BLaER1 treated with 17β-estradiol and CSF1 and Interleukin-3, amounts not matched to agents 10 nM and 100 nM (cell line): ENCODE measurements around the gene APOBEC3C.

Experiments used
- H3K27ac ChIP-seq, 11 experiments: shearing (Covaris generic); formaldehyde crosslinking; 2 replicates each; pipeline ENCODE4 v1.8.1; 2022
- H3K27me3 ChIP-seq, 11 experiments: shearing (Covaris generic); formaldehyde crosslinking; 2 replicates each; pipeline ENCODE4 v1.8.1; 2022
- H3K36me3 ChIP-seq, 11 experiments: shearing (Covaris generic); formaldehyde crosslinking; 2 replicates each; pipeline ENCODE4 v1.8.1; 2022
- H3K4me1 ChIP-seq, 10 experiments: shearing (Covaris generic); formaldehyde crosslinking; 2 replicates each; pipeline ENCODE4 v1.8.1; 2022
- H3K4me2 ChIP-seq, 11 experiments: shearing (Covaris generic); formaldehyde crosslinking; 2 replicates each; pipeline ENCODE4 v1.8.1; 2022
- H3K4me3 ChIP-seq, 10 experiments: shearing (Covaris generic); formaldehyde crosslinking; 2 replicates each; pipeline ENCODE4 v1.8.1; 2022
- H3K9ac ChIP-seq, 11 experiments: shearing (Covaris generic); formaldehyde crosslinking; 2 replicates each; pipeline ENCODE4 v1.8.1; 2022
- H3K9me3 ChIP-seq, 11 experiments: shearing (Covaris generic); formaldehyde crosslinking; replicated peaks in 1 of 11; 2 replicates each; pipeline ENCODE4 v1.8.1; 2022
- H4K20me1 ChIP-seq, 11 experiments: shearing (Covaris generic); formaldehyde crosslinking; 2 replicates each; pipeline ENCODE4 v1.8.1; 2022
- Cebpa-rat ChIP-seq, 11 experiments: shearing (Covaris generic); IDR thresholded peaks; 2 replicates each; pipeline ENCODE4 v1.8.1; 2022

The APOBEC3C gene

GRCh38 chr22:39013942-39014722, at the start of gene APOBEC3C:
TSS of gene APOBEC3C (plus strand) at chr22:39014257. CDS start at chr22:39014363, 106 bp downstream.
- H3K27me3 ChIP-seq, result no peaks in the 10 kb centered on the region
- peak within 1 kb of the TSS; percentile 58 to 74 (median 64) for H3K4me3 ChIP-seq
- peak within 1 kb of the TSS; percentile 69 to 84 (median 79) for H3K9ac ChIP-seq
- H3K36me3 ChIP-seq, result peaks cover 0 to 19% (median 7%) of the 10 kb centered on the region in 11 experiments; a peak in 9 of 22 replicates
- TF ChIP-seq Cebpa-rat (IDR thresholded peaks at IDR 0.05), result no peak
- H3K4me1 ChIP-seq, result peaks cover 24 to 47% (median 35%) of the 10 kb centered on the region in 10 experiments
- no peaks in the 10 kb centered on the region; a peak in 1 of 22 replicates for H4K20me1 ChIP-seq
- H3K9me3 ChIP-seq, result no peaks in the 10 kb centered on the region
- H3K27ac ChIP-seq, result peak within 1 kb of the TSS; percentile 38 to 86 (median 72)
- peak within 1 kb of the TSS; percentile 77 to 96 (median 89) for H3K4me2 ChIP-seq

GRCh38 chr22:38964306-38964705, 49.8 kb upstream of the APOBEC3C start:
- no peak for TF ChIP-seq Cebpa-rat (IDR thresholded peaks at IDR 0.05)
- no peaks in the 10 kb centered on the region; a peak in 1 of 22 replicates for H3K27me3 ChIP-seq
- H3K9ac ChIP-seq, result no peak overlapping the region
- H3K4me2 ChIP-seq, result peak overlapping the region; percentile 54 to 93 (median 78); a peak in 21 of 22 replicates
- no peak overlapping the region for H3K4me3 ChIP-seq
- no peaks in the 10 kb centered on the region for H3K36me3 ChIP-seq
- peak overlapping the region in 1 of 11 experiments; percentile 1; a peak in 1 of 22 replicates for H3K27ac ChIP-seq
- H3K4me1 ChIP-seq, result peaks cover 57 to 77% (median 69%) of the 10 kb centered on the region in 10 experiments
- no peaks in the 10 kb centered on the region for H4K20me1 ChIP-seq
- H3K9me3 ChIP-seq, result no peaks in the 10 kb centered on the region

GRCh38 chr22:38964989-38965388, 49.1 kb upstream of the APOBEC3C start:
- Histone ChIP-seq H3K4me1 (peaks cover 51 to 77% (median 65%) of the 10 kb centered on the region in 10 experiments), H3K4me2 (peak overlapping the region; percentile 54 to 93 (median 78)), H3K27me3 (no peaks in the 10 kb centered on the region; a peak in 1 of 22 replicates), H3K36me3 (no peaks in the 10 kb centered on the region), H4K20me1 (no peaks in the 10 kb centered on the region), H3K9me3 (no peaks in the 10 kb centered on the region), H3K4me3 (no peak overlapping the region), H3K9ac (0 out of 22 replicates have a peak overlapping the region, but pooled peaks of 1 of the 11 experiments have one; percentile 27), H3K27ac (peak overlapping the region in 3 of 11 experiments; percentile 1 to 6 (median 5); a peak in 2 of 22 replicates)
- no peak for TF ChIP-seq Cebpa-rat (IDR thresholded peaks at IDR 0.05)

- Histone ChIP-seq H3K4me3 (no peak overlapping the region), H3K27ac (peak overlapping the region in 3 of 11 experiments; percentile 30 to 77 (median 75); a peak in 3 of 22 replicates), H3K9me3 (no peaks in the 10 kb centered on the region), H3K36me3 (no peaks in the 10 kb centered on the region), H4K20me1 (no peaks in the 10 kb centered on the region), H3K27me3 (no peaks in the 10 kb centered on the region; a peak in 1 of 22 replicates), H3K4me2 (peak overlapping the region; percentile 54 to 93 (median 78)), H3K4me1 (peaks cover 49 to 83% (median 68%) of the 10 kb centered on the region in 10 experiments), H3K9ac (peak overlapping the region in 1 of 11 experiments; percentile 8; a peak in 2 of 22 replicates)
- no peak for TF ChIP-seq Cebpa-rat (IDR thresholded peaks at IDR 0.05)
Observed at GRCh38 chr22:38965614-38966379, 48.3 kb upstream of the APOBEC3C start.

- H4K20me1 ChIP-seq, result no peaks in the 10 kb centered on the region
- no peaks in the 10 kb centered on the region for H3K36me3 ChIP-seq
- H3K4me2 ChIP-seq, result peak overlapping the region; percentile 54 to 93 (median 78)
- no peaks in the 10 kb centered on the region for H3K9me3 ChIP-seq
- no peak for TF ChIP-seq Cebpa-rat (IDR thresholded peaks at IDR 0.05)
- no peaks in the 10 kb centered on the region; a peak in 1 of 22 replicates for H3K27me3 ChIP-seq
- no peak overlapping the region for H3K4me3 ChIP-seq
- H3K9ac ChIP-seq, result peak overlapping the region in 2 of 11 experiments; percentile 8 to 40; a peak in 3 of 22 replicates
- peak overlapping the region in 3 of 11 experiments; percentile 30 to 77 (median 75); a peak in 4 of 22 replicates for H3K27ac ChIP-seq
- H3K4me1 ChIP-seq, result peaks cover 49 to 88% (median 68%) of the 10 kb centered on the region in 10 experiments
Observed at GRCh38 chr22:38966380-38966702, 47.7 kb upstream of the APOBEC3C start.

GRCh38 chr22:38966942-38967341, 47.1 kb upstream of the APOBEC3C start:
- Histone ChIP-seq H3K4me3 (no peak overlapping the region), H3K4me1 (peaks cover 49 to 93% (median 68%) of the 10 kb centered on the region in 10 experiments), H3K27ac (peak overlapping the region in 6 of 11 experiments; percentile 6 to 77 (median 30); a peak in 8 of 22 replicates), H3K36me3 (no peaks in the 10 kb centered on the region), H3K4me2 (peak overlapping the region; percentile 54 to 93 (median 78)), H3K9ac (peak overlapping the region in 4 of 11 experiments; percentile 12 to 43 (median 34); a peak in 4 of 22 replicates), H4K20me1 (no peaks in the 10 kb centered on the region), H3K9me3 (no peaks in the 10 kb centered on the region), H3K27me3 (no peaks in the 10 kb centered on the region; a peak in 1 of 22 replicates)
- no peak for TF ChIP-seq Cebpa-rat (IDR thresholded peaks at IDR 0.05)

- Histone ChIP-seq H3K4me1 (peaks cover 49 to 99% (median 67%) of the 10 kb centered on the region in 10 experiments), H3K27me3 (no peaks in the 10 kb centered on the region; a peak in 1 of 22 replicates), H3K4me2 (peak overlapping the region; percentile 54 to 93 (median 78)), H3K9me3 (no peaks in the 10 kb centered on the region), H3K36me3 (no peaks in the 10 kb centered on the region), H3K9ac (peak overlapping the region in 6 of 11 experiments; percentile 6 to 43 (median 16); a peak in 8 of 22 replicates), H3K4me3 (no peak overlapping the region), H4K20me1 (no peaks in the 10 kb centered on the region), H3K27ac (peak overlapping the region in 9 of 11 experiments; percentile 5 to 77 (median 43); a peak in 16 of 22 replicates)
- peak in 3 of 11 experiments; percentile 16 to 54 (median 42); a peak in 1 of 22 replicates for TF ChIP-seq Cebpa-rat (IDR thresholded peaks at IDR 0.05)
Observed at GRCh38 chr22:38967451-38968450, 46.3 kb upstream of the APOBEC3C start.

GRCh38 chr22:38968801-38969200, 45.3 kb upstream of the APOBEC3C start:
- Histone ChIP-seq H3K4me1 (peaks cover 49 to 96% (median 59%) of the 10 kb centered on the region in 10 experiments), H3K9me3 (no peaks in the 10 kb centered on the region), H3K4me3 (no peak overlapping the region), H3K27ac (peak overlapping the region in 5 of 11 experiments; percentile 28 to 77 (median 70); a peak in 9 of 22 replicates), H4K20me1 (no peaks in the 10 kb centered on the region), H3K36me3 (no peaks in the 10 kb centered on the region), H3K4me2 (peak overlapping the region; percentile 54 to 93 (median 78); a peak in 19 of 22 replicates), H3K9ac (peak overlapping the region in 1 of 11 experiments; percentile 43; a peak in 1 of 22 replicates), H3K27me3 (no peaks in the 10 kb centered on the region; a peak in 1 of 22 replicates)
- no peak for TF ChIP-seq Cebpa-rat (IDR thresholded peaks at IDR 0.05)
